ENCODE data around the gene NFIA.
A peak's percentile ranks its signal among the peaks of the same experiment; 100 is the strongest.

NFIA gene

GRCh38 chr1:61082311-61083012 lies at the start of gene NFIA:
Gene NFIA (plus strand): TSS chr1:61082561.
- peak; percentile 1 to 7 for DNase-seq

GRCh38 chr1:61035880-61036279 lies 46.5 kb upstream of the NFIA start:
- DNase-seq = no peak

GRCh38 chr1:61042466-61043009 lies 39.8 kb upstream of the NFIA start:
- DNase-seq = no peak

- DNase-seq = peak; percentile 80 to 82
Observed at GRCh38 chr1:61043010-61043820, 39.1 kb upstream of the NFIA start.

GRCh38 chr1:61046434-61046833 lies 35.9 kb upstream of the NFIA start:
- DNase-seq = no peak

GRCh38 chr1:61047061-61047460 lies 35.3 kb upstream of the NFIA start:
- no peak for DNase-seq

GRCh38 chr1:61049850-61050540 lies 32.4 kb upstream of the NFIA start:
- DNase-seq = peak; percentile 84 to 88

- no peak for DNase-seq
Observed at GRCh38 chr1:61050541-61051442, 31.6 kb upstream of the NFIA start.

GRCh38 chr1:61051443-61051718 lies 31.0 kb upstream of the NFIA start:
- DNase-seq = no peak

- no peak for DNase-seq
Observed at GRCh38 chr1:61051719-61052394, 30.5 kb upstream of the NFIA start.

GRCh38 chr1:61052395-61053225 lies 29.8 kb upstream of the NFIA start:
- DNase-seq = no peak

- no peak for DNase-seq
Observed at GRCh38 chr1:61053226-61053711, 29.1 kb upstream of the NFIA start.

GRCh38 chr1:61053712-61054600 lies 28.4 kb upstream of the NFIA start:
- DNase-seq = no peak

- no peak for DNase-seq
Observed at GRCh38 chr1:61054601-61054993, 27.8 kb upstream of the NFIA start.

GRCh38 chr1:61055110-61055614 lies 27.2 kb upstream of the NFIA start:
- no peak for DNase-seq

- no peak for DNase-seq
Observed at GRCh38 chr1:61056196-61056572, 26.2 kb upstream of the NFIA start.

- peak; percentile 27 to 38 for DNase-seq
Observed at GRCh38 chr1:61056573-61057439, 25.6 kb upstream of the NFIA start.

- no peak for DNase-seq
Observed at GRCh38 chr1:61058483-61059245, 23.7 kb upstream of the NFIA start.

Measured in activated CD4-positive, alpha-beta T cell treated with anti-CD3 and anti-CD28 coated beads, Interleukin-2, amount 50 U/mL, for 4 hours (primary cell).